ENCODE results near the gene CTBP1.

CTBP1 gene

DNA sequence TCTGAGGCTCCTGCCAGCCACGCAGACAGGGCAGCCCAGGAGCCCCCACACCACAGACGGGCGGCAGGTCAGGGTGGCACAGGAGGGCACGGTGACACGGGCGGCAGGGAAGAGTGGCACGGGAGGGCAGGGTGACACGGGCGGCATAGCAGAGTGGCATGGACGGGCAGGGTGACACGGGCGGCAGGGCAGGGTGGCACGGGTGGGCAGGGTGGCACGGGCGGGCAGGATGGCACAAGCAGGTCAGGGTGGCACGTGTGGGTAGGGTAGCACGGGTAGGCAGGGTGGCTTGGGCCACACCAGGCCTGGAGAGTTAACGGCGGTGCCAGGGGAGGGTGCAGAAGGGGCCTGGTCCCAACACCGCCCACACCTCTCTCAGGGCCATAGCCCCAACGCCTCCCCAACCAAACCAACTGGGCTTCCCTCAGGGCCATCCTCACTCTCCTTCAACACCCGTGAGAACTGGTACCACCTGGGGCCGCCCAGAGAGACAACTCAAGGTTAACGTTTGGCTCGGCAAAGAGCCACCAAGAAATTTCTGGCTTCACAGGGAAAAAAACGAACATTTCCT lies 3.4 kb downstream of the CTBP1 start:
- Histone ChIP-seq H3K27ac (ENCODE audit: low read depth, low read length) (no peak overlapping the region), H3K27me3 (ENCODE audit: insufficient read depth, low read length) (no peaks in the 10 kb centered on the region), H3K36me3 (ENCODE audit: control insufficient read depth in 1 of 2, insufficient read depth in 2 of 2, low read length in 2 of 2) (peaks cover 15 to 29% of the 10 kb centered on the region in 2 experiments), H4K12ac (ENCODE audit: low read depth, low read length) (no peak overlapping the region), H2BK12ac (ENCODE audit: low read length) (no peak overlapping the region), H3K9ac (ENCODE audit: low read length) (no peak overlapping the region), H3K14ac (ENCODE audit: low read length) (no peak overlapping the region), H3K18ac (ENCODE audit: low read length) (peak overlapping the region; percentile 27), H2BK5ac (ENCODE audit: low read depth, low read length, poor library complexity) (no peak overlapping the region), H3K9me3 (ENCODE audit: insufficient read depth, low read depth, low read length) (peaks cover 11% of the 10 kb centered on the region), H3K4me3 (ENCODE audit: low read depth, low read length) (no peak overlapping the region), H2AFZ (ENCODE audit: insufficient read depth, low read length, poor library complexity) (no peak overlapping the region), H3K79me2 (ENCODE audit: control insufficient read depth, insufficient read depth, low read length, poor library complexity) (peaks cover 68% of the 10 kb centered on the region), H2AK5ac (ENCODE audit: low read length) (peak overlapping the region; percentile 27), H3K23ac (ENCODE audit: low read length) (no peak overlapping the region), H2BK120ac (ENCODE audit: insufficient read depth, low read length, poor library complexity) (no peak overlapping the region), H3K4me2 (ENCODE audit: low read length) (no peak overlapping the region), H3K4ac (ENCODE audit: low read depth, low read length) (peak overlapping the region; percentile 98), H3K4me1 (ENCODE audit: control insufficient read depth in 1 of 2, insufficient read depth in 2 of 2, low read length in 2 of 2) (peaks cover 25 to 28% of the 10 kb centered on the region in 2 experiments), H4K8ac (ENCODE audit: low read depth, low read length) (no peak overlapping the region), H4K91ac (ENCODE audit: low read depth, low read length) (no peak overlapping the region), H3K79me1 (ENCODE audit: low read length) (peaks cover 25% of the 10 kb centered on the region)
- no peak for DNase-seq
- no CpG with 5 or more reads among the region's 26 CpGs for WGBS (ENCODE audit: extremely low coverage, insufficient coverage, insufficient read length)

DNA sequence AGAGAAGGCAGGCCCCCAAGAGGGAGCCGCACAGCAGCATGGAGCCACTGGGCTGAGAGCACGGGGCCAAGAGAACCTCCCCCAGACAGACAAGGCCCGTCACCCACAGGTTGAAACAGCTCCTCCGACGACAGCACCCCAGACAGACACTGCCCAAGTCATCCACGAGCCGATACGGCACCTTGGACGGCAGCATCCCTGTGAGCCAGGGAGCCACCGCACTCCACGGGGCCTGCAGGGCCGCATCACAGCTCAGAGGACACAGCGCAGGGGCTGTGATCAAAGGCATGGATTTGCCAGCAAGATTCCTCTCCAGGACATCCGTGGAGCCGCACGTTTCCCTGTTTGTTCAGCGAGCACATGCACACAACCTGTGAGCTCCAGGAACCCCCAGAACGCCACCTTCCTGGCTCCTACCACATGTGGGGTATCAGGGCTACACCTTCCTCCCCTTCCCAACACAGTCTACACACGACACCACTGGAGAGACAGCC lies 3.9 kb downstream of the CTBP1 start:
- Histone ChIP-seq H3K9ac (ENCODE audit: low read length) (no peak overlapping the region), H3K4ac (ENCODE audit: low read depth, low read length) (peak overlapping the region; percentile 98), H3K4me2 (ENCODE audit: low read length) (no peak overlapping the region), H2BK12ac (ENCODE audit: low read length) (no peak overlapping the region), H4K12ac (ENCODE audit: low read depth, low read length) (no peak overlapping the region), H3K14ac (ENCODE audit: low read length) (no peak overlapping the region), H2AFZ (ENCODE audit: insufficient read depth, low read length, poor library complexity) (no peak overlapping the region), H2BK120ac (ENCODE audit: insufficient read depth, low read length, poor library complexity) (no peak overlapping the region), H3K18ac (ENCODE audit: low read length) (no peak overlapping the region), H3K23ac (ENCODE audit: low read length) (no peak overlapping the region), H3K36me3 (ENCODE audit: control insufficient read depth in 1 of 2, insufficient read depth in 2 of 2, low read length in 2 of 2) (peaks cover 17 to 27% of the 10 kb centered on the region in 2 experiments), H2BK5ac (ENCODE audit: low read depth, low read length, poor library complexity) (no peak overlapping the region), H2AK5ac (ENCODE audit: low read length) (no peak overlapping the region), H3K9me3 (ENCODE audit: insufficient read depth, low read depth, low read length) (peaks cover 6% of the 10 kb centered on the region), H3K27me3 (ENCODE audit: insufficient read depth, low read length) (no peaks in the 10 kb centered on the region), H4K8ac (ENCODE audit: low read depth, low read length) (no peak overlapping the region), H3K79me1 (ENCODE audit: low read length) (peaks cover 25% of the 10 kb centered on the region), H4K91ac (ENCODE audit: low read depth, low read length) (no peak overlapping the region), H3K4me1 (ENCODE audit: control insufficient read depth in 1 of 2, insufficient read depth in 2 of 2, low read length in 2 of 2) (peaks cover 23 to 25% of the 10 kb centered on the region in 2 experiments), H3K79me2 (ENCODE audit: control insufficient read depth, insufficient read depth, low read length, poor library complexity) (peaks cover 68% of the 10 kb centered on the region), H3K4me3 (ENCODE audit: low read depth, low read length) (no peak overlapping the region), H3K27ac (ENCODE audit: low read depth, low read length) (no peak overlapping the region)
- DNase-seq = no peak
- no CpG with 5 or more reads among the region's 19 CpGs for WGBS (ENCODE audit: extremely low coverage, insufficient coverage, insufficient read length)

DNA sequence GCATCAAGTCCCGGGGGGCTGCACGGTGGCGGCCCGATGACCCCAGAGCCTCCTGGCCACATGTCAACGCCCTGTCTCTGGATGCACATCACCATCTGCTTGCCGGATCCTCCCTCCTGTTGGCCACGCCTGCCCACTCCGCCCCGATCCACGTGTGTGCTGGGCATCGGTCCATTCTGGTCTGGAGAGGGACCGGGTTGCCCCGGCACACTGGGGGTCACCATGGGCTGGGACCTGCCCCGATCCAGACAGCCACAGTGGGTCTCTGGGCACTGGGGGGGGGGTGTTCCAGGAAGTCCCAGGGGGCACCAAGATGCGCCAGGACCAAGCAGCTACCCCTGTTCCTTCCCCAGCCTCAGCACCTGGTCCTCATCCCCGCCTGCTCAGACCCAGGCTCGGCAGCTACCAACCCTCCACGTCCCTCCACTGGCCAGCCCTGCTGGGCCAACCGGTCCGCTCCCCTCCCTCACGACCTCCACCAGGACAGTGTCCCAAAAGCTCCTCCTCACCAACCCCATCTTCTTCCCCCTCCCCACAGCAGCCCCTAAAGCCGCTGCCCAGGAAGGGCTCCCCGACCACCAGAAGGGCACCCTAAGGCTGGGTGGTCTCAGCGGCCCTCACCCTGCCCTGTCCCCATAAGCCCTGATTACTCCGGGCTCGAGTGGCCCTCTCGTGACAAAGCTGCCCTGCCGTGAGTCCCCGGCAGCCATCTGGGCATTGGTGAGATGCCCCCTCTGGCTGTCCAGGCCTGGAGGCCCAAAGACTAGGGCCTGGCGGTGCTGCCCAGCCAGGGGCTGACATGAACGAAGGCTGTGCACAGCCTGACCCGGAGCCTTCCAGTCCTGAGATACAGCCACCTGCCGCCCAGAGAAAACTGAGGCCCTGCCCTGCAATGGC lies 4.6 kb downstream of the CTBP1 start:
- no peak for DNase-seq
- no peak overlapping the region for H4K91ac ChIP-seq (ENCODE audit: low read depth, low read length)
- H3K27me3 ChIP-seq (ENCODE audit: insufficient read depth, low read length) = no peaks in the 10 kb centered on the region

DNA sequence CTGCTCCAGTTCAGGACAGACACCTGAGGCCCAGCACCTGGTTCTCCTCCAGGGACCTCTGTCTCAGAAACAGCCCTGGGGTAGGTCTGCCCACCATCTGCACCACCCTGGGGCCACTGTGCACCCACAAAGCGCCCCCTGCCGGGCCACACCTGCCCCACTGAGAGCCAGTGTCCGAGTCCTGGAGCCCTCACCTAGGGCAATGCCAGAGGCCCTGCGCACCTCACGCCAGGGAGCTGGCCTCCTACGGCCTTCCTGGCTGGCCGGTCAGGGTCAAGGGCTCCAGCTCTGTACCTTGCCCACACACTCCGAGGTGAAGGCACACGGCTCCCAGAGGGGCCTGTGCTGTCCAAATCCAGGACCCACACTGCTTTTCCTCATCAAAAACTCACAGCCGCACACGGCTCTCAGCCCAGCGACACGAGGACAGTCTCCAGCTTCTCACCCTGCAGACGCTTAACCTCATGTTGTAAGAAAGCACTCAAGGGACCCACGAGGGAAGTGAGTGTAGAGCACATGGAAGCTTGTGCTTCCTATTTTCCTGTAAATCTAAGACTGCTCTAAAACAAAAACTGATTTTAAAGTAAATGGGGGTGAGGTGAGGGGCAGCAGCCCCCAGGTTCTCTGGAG lies 5.4 kb downstream of the CTBP1 start:
- Histone ChIP-seq H3K18ac (ENCODE audit: low read length) (no peak overlapping the region), H3K4me2 (ENCODE audit: low read length) (no peak overlapping the region), H4K12ac (ENCODE audit: low read depth, low read length) (no peak overlapping the region), H3K23ac (ENCODE audit: low read length) (no peak overlapping the region), H2BK12ac (ENCODE audit: low read length) (no peak overlapping the region), H3K9me3 (ENCODE audit: insufficient read depth, low read depth, low read length) (peaks cover 4% of the 10 kb centered on the region), H3K4me1 (ENCODE audit: control insufficient read depth in 1 of 2, insufficient read depth in 2 of 2, low read length in 2 of 2) (peaks cover 16 to 21% of the 10 kb centered on the region in 2 experiments), H3K4ac (ENCODE audit: low read depth, low read length) (peak overlapping the region; percentile 98), H2BK5ac (ENCODE audit: low read depth, low read length, poor library complexity) (no peak overlapping the region), H3K14ac (ENCODE audit: low read length) (no peak overlapping the region), H4K91ac (ENCODE audit: low read depth, low read length) (no peak overlapping the region), H3K27ac (ENCODE audit: low read depth, low read length) (no peak overlapping the region), H2AFZ (ENCODE audit: insufficient read depth, low read length, poor library complexity) (no peak overlapping the region), H3K79me2 (ENCODE audit: control insufficient read depth, insufficient read depth, low read length, poor library complexity) (peaks cover 64% of the 10 kb centered on the region), H4K8ac (ENCODE audit: low read depth, low read length) (no peak overlapping the region), H2BK120ac (ENCODE audit: insufficient read depth, low read length, poor library complexity) (no peak overlapping the region), H3K79me1 (ENCODE audit: low read length) (peaks cover 18% of the 10 kb centered on the region), H3K4me3 (ENCODE audit: low read depth, low read length) (no peak overlapping the region), H3K9ac (ENCODE audit: low read length) (no peak overlapping the region), H3K36me3 (ENCODE audit: control insufficient read depth in 1 of 2, insufficient read depth in 2 of 2, low read length in 2 of 2) (peaks cover 31 to 41% of the 10 kb centered on the region in 2 experiments), H3K27me3 (ENCODE audit: insufficient read depth, low read length) (no peaks in the 10 kb centered on the region), H2AK5ac (ENCODE audit: low read length) (no peak overlapping the region)
- no peak for DNase-seq
- WGBS (ENCODE audit: extremely low coverage, insufficient coverage, insufficient read length) = no CpG with 5 or more reads among the region's 15 CpGs

More for the DNA sequence above, 4.6 kb downstream of the CTBP1 start:
- no peak overlapping the region for H3K4me3 ChIP-seq (ENCODE audit: low read depth, low read length)
- H3K9ac ChIP-seq (ENCODE audit: low read length) = no peak overlapping the region
- no peak overlapping the region for H3K18ac ChIP-seq (ENCODE audit: low read length)
- H4K12ac ChIP-seq (ENCODE audit: low read depth, low read length) = no peak overlapping the region
- WGBS (ENCODE audit: extremely low coverage, insufficient coverage, insufficient read length) = no CpG with 5 or more reads among the region's 33 CpGs
- H2BK12ac ChIP-seq (ENCODE audit: low read length) = no peak overlapping the region
- no peak overlapping the region for H3K14ac ChIP-seq (ENCODE audit: low read length)
- peaks cover 24 to 34% of the 10 kb centered on the region in 2 experiments for H3K36me3 ChIP-seq (ENCODE audit: control insufficient read depth in 1 of 2, insufficient read depth in 2 of 2, low read length in 2 of 2)
- H3K23ac ChIP-seq (ENCODE audit: low read length) = no peak overlapping the region
- H3K4me1 ChIP-seq (ENCODE audit: control insufficient read depth in 1 of 2, insufficient read depth in 2 of 2, low read length in 2 of 2) = peaks cover 16 to 21% of the 10 kb centered on the region in 2 experiments
- no peak overlapping the region for H2BK5ac ChIP-seq (ENCODE audit: low read depth, low read length, poor library complexity)
- no peak overlapping the region for H3K27ac ChIP-seq (ENCODE audit: low read depth, low read length)
- H3K79me1 ChIP-seq (ENCODE audit: low read length) = peaks cover 20% of the 10 kb centered on the region
- peaks cover 63% of the 10 kb centered on the region for H3K79me2 ChIP-seq (ENCODE audit: control insufficient read depth, insufficient read depth, low read length, poor library complexity)
- no peak overlapping the region for H2AK5ac ChIP-seq (ENCODE audit: low read length)
- H3K4me2 ChIP-seq (ENCODE audit: low read length) = no peak overlapping the region
- H3K4ac ChIP-seq (ENCODE audit: low read depth, low read length) = peak overlapping the region; percentile 98
- H4K8ac ChIP-seq (ENCODE audit: low read depth, low read length) = no peak overlapping the region
- H3K9me3 ChIP-seq (ENCODE audit: insufficient read depth, low read depth, low read length) = peaks cover 4% of the 10 kb centered on the region
- H2AFZ ChIP-seq (ENCODE audit: insufficient read depth, low read length, poor library complexity) = no peak overlapping the region
- no peak overlapping the region for H2BK120ac ChIP-seq (ENCODE audit: insufficient read depth, low read length, poor library complexity)

Measured in trophoblast cell (in vitro differentiated cells and primary cell).